ENCODE data around the gene RAB1B.
"Not testable (repeated sequence)": the region's sequence is repeated elsewhere in the genome, so short reads cannot be mapped to it uniquely, and the experiment has no call there.

Gene RAB1B

DNA sequence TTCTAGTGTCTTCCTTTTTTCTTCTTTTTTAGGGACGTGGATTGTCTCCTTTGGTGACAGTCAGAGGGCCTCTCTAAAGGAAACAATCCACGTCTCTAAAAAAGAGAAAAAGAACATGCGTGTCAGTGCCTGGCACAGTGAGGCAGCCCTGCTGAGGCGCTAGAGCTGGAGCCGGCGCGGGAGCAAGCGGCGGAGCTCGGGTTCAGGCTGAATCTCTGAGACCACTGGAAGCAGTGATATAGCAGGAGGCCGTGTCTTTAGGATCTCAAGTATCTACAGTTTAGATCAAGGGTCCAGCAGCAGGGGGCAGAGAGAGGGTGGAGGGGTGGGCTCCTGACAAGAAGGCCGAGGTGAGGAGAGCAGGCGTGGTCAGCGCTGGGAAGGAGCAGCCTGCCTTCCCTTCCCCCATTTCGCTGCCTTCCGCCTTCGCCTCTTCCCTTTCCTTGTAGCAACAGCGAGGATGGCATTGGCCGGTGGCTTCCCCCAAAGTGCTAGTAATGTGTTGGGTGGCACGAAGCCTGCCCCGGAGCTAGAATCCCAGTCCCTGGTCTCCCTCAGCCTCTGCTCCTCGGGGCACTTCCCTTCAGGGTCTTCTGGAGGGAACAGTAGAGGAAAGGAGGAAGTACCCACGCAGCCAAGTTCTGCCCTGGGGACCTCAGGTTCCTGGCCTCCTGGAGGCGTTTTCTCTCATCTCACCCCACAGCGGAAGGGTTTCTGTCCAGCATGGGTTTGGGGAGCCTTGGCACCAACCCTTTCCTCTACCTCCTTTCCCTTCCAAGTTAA is 28.2 kb upstream of the RAB1B start:
- no peak for DNase-seq

DNA sequence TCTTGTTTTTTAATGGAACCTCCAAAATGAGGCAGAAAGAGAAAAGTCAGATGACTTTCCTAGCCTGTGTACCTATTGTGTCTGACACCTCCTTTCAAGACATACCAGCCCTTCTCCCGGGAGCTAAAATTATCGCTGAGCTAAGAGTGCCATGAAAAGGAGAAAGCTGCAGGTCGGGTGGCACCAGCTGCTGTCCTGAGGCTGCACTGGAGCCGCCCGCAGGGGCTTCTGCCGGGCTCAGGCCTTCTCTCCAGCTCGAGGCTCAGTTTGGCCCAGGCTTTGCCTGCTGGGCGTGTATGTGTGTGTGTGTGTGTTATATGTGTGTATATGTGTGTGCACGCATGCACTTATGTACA is 27.7 kb upstream of the RAB1B start:
- no peak for DNase-seq

DNA sequence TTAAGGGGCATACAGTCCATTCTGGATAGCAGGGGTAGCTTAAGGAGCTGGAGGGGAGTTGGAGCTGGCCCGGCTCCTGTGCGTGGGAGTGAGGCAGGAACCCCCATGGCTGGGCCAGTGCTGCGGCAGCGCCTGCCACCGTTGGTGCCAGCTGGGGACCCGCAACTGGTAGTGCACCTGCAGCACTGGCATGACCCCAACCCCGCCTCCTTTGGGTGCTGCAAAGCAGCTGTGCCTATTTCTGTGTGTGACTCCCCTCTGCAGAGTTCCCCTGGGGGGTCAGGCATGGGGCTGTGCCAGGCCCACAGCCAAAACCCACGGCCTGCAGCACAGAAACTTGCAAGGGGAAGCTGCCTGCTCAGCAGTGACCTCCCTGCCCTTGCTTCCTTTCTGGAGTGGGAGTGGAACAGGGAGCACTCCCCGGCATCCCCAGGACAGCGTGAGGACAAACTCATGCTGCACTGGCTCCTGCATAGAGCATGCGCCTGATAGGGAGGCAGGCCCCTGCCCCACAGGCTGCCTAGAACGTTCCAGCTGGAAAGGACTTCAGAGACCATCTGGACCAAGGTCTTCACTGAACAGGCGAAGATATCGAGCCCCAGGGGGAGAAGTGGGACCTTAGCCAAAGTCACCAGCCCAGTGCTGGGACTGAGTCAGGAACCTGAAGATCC is 26.2 kb upstream of the RAB1B start:
- no peak for DNase-seq

DNA sequence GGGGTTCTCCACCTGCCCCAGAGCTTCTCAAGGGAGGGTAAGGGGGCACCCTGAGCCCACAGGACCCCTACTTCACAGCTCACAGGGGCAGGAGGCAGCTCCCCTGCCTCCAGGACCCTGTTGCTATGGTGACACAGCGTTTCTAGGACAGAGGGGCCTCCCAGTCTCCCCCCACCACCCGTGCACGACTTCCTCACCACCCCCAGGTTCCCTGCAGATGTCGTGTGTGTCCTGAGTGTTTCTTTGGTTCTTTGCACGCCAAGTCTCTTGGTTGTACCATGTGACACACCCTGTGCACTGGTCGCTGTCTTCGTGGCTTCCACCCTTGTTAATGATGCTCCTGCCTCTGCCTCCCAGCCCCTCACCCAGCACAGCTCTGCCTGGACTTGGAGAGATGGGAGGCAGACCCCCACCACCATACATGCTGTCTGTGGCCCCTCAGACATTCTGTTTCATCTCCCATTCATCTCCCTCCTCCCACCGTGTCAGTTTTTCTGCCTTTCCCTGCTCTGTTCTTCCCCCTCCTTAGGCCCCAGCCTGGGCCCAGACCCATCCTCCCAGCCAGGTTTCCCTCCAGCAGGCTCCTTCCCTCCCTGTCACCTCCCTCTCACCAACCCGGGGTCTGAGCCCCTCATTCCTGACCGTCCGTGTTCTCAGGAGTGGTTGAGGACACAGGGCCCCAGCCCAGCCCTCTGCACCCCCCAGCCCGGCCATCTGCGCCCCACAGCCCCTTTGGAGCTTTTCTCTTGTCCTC is 24.5 kb upstream of the RAB1B start:
- no peak for DNase-seq

DNA sequence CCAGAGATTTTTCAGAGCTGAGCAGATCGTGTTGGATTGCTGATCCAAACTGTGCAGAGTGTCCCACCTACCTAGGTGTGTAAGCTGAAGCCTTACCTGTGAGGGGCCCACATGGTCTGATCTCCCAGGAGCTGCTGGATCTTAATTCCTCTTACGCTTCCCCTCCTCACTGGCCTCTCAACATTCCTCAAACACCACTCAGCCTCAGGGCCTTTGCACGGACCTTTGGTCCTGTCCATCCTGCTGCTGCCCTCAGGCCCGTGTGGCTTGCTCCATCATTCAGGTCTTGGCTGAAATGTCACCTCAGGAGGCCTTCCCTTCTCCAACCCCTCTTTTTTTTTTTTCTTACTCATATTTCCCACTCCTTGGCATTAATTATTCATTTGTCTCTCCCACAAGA is 21.1 kb upstream of the RAB1B start:
- DNase-seq = no peak

- no peak for DNase-seq
Measured at GRCh38 chr11:66247801-66248200, 20.6 kb upstream of the RAB1B start.

DNA sequence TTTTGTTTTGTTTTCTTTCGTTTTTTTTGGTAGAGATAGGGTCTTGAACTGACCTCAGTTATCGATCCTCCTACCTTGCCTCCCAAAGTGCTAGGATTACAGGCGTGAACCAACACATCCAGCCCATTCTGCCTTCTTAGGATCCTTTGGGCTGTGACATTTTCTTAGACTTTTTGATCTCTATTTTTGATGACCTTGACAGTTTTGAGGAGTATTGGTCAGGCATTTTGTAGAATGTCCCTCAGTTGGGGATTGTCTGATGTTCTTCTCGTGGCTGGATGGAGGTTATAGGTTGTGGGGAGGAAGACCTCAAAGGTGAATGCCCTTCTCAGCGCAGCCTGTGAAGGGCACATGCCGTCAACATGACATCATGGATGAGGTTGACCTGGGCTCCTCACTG is 19.5 kb upstream of the RAB1B start:
- no peak for DNase-seq

GRCh38 chr11:66251809-66252208 is 16.6 kb upstream of the RAB1B start:
- no peak for DNase-seq

GRCh38 chr11:66253081-66253480 is 15.4 kb upstream of the RAB1B start:
- DNase-seq = not testable (repeated sequence)

- no peak for DNase-seq
Measured at GRCh38 chr11:66258473-66258893, 10.0 kb upstream of the RAB1B start.

- no peak for DNase-seq
Measured at GRCh38 chr11:66259225-66259624, 9.2 kb upstream of the RAB1B start.

- DNase-seq = no peak
Measured at GRCh38 chr11:66259956-66260355, 8.5 kb upstream of the RAB1B start.

- no peak for DNase-seq
Measured at GRCh38 chr11:66261578-66261977, 6.9 kb upstream of the RAB1B start.

- no peak for DNase-seq
Measured at GRCh38 chr11:66262191-66262590, 6.2 kb upstream of the RAB1B start.

- no peak for DNase-seq
Measured at GRCh38 chr11:66262696-66263095, 5.7 kb upstream of the RAB1B start.

- no peak for DNase-seq
Measured at GRCh38 chr11:66263231-66263630, 5.2 kb upstream of the RAB1B start.

GRCh38 chr11:66263785-66264184 is 4.7 kb upstream of the RAB1B start:
- no peak for DNase-seq

- no peak for DNase-seq
Measured at GRCh38 chr11:66264383-66264782, 4.1 kb upstream of the RAB1B start.

DNA sequence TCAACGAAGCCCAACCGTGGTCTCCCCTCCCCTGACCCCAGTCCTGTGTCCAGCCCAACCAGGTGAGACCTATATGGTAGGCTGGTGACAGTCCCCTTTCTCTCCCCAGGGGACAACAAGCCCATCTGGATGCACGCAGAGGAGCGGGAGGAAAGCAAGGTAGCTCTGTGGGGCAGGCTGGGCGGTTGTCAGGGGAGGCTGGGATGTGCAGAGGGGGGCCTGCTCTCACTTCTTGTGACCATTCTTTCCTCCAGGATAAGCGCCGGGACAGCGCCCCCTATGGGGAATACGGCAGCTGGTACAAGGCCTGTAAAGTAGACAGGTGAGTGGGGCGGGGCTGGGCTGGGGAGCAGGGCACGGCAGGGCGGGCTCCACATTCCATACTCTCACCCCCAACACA is 3.5 kb upstream of the RAB1B start:
- DNase-seq = peak in 1 of 3 experiments; percentile 17

- DNase-seq = no peak
Measured at GRCh38 chr11:66265531-66266377, 2.7 kb upstream of the RAB1B start.

GRCh38 chr11:66266378-66267038 is 1.9 kb upstream of the RAB1B start:
- DNase-seq = no peak

GRCh38 chr11:66267039-66267378 is 1.4 kb upstream of the RAB1B start:
- DNase-seq = no peak

Data from NCI-H1417 (cell line).